Stimulated activated naive CD8-positive, alpha-beta T cell treated with anti-CD3 and anti-CD28 coated beads, Interleukin-15, Interleukin-2, amounts not matched to agents 100 ng/mL and 50 ng/mL, for 24 hours (primary cell): ENCODE data around the gene GYPB.
"Not testable (repeated sequence)": the region's sequence is repeated elsewhere in the genome, so short reads cannot be mapped to it uniquely, and the experiment has no call there.

Source experiments
- H3K27ac Mint-ChIP-seq: one replicate; pipeline ENCODE4 v1.8.0; 2021; ENCODE audit warnings: mild to moderate bottlenecking, mixed read lengths
- H3K27me3 Mint-ChIP-seq: one replicate; pipeline ENCODE4 v1.8.0; 2021; ENCODE audit warnings: mixed read lengths
- H3K36me3 Mint-ChIP-seq: one replicate; pipeline ENCODE4 v1.8.0; 2021; ENCODE audit warnings: low read depth, mixed read lengths
- H3K4me1 Mint-ChIP-seq: one replicate; pipeline ENCODE4 v1.8.0; 2021; ENCODE audit warnings: low read depth, mixed read lengths
- H3K4me3 Mint-ChIP-seq: one replicate; pipeline ENCODE4 v1.8.0; 2021; ENCODE audit warnings: mild to moderate bottlenecking, mixed read lengths
- H3K9me3 Mint-ChIP-seq: one replicate; pipeline ENCODE4 v1.8.0; 2021; ENCODE audit warnings: mixed read lengths

GYPB gene

GRCh38 chr4:143996193-143996592 lies 23.0 kb downstream of the GYPB start:
- peaks cover 12% of the 10 kb centered on the region for H3K4me1 Mint-ChIP-seq
- not testable (repeated sequence) for H3K36me3 Mint-ChIP-seq, H3K27ac Mint-ChIP-seq, H3K9me3 Mint-ChIP-seq, H3K4me3 Mint-ChIP-seq, H3K27me3 Mint-ChIP-seq

- not testable (repeated sequence) for H3K27ac Mint-ChIP-seq, H3K4me3 Mint-ChIP-seq, H3K9me3 Mint-ChIP-seq, H3K27me3 Mint-ChIP-seq, H3K36me3 Mint-ChIP-seq
- H3K4me1 Mint-ChIP-seq, result peaks cover 20% of the 10 kb centered on the region
Observed at GRCh38 chr4:143991761-143992160, 27.4 kb downstream of the GYPB start.

GRCh38 chr4:143990717-143991116 lies 28.5 kb downstream of the GYPB start:
- H3K9me3 Mint-ChIP-seq, H3K4me3 Mint-ChIP-seq: not testable (repeated sequence)

GRCh38 chr4:143986180-143986579 lies 33.0 kb downstream of the GYPB start:
- Mint-ChIP-seq H3K4me3 (no peak overlapping the region), H3K27ac (no peak overlapping the region), H3K9me3 (no peaks in the 10 kb centered on the region), H3K27me3 (peaks cover 4% of the 10 kb centered on the region), H3K4me1 (peaks cover 8% of the 10 kb centered on the region), H3K36me3 (no peaks in the 10 kb centered on the region)

More at GRCh38 chr4:143990717-143991116, 28.5 kb downstream of the GYPB start:
- H3K27ac Mint-ChIP-seq, H3K27me3 Mint-ChIP-seq, H3K36me3 Mint-ChIP-seq: not testable (repeated sequence)
- H3K4me1 Mint-ChIP-seq, result peaks cover 20% of the 10 kb centered on the region

- not testable (repeated sequence) for H3K27me3 Mint-ChIP-seq, H3K4me1 Mint-ChIP-seq, H3K4me3 Mint-ChIP-seq, H3K27ac Mint-ChIP-seq, H3K36me3 Mint-ChIP-seq, H3K9me3 Mint-ChIP-seq
Observed at GRCh38 chr4:143980776-143981175, 38.4 kb downstream of the GYPB start.

GRCh38 chr4:143975527-143975926 lies 43.7 kb downstream of the GYPB start:
- not testable (repeated sequence) for H3K9me3 Mint-ChIP-seq, H3K27ac Mint-ChIP-seq, H3K4me3 Mint-ChIP-seq, H3K4me1 Mint-ChIP-seq, H3K36me3 Mint-ChIP-seq, H3K27me3 Mint-ChIP-seq

- not testable (repeated sequence) for H3K4me1 Mint-ChIP-seq, H3K36me3 Mint-ChIP-seq, H3K27me3 Mint-ChIP-seq, H3K9me3 Mint-ChIP-seq, H3K4me3 Mint-ChIP-seq, H3K27ac Mint-ChIP-seq
Observed at GRCh38 chr4:143974021-143974420, 45.2 kb downstream of the GYPB start.

- no peak overlapping the region for H3K4me3 Mint-ChIP-seq
- H3K36me3 Mint-ChIP-seq, result no peaks in the 10 kb centered on the region
- H3K9me3 Mint-ChIP-seq, result peaks cover 3% of the 10 kb centered on the region
- no peaks in the 10 kb centered on the region for H3K4me1 Mint-ChIP-seq
- H3K27me3 Mint-ChIP-seq, result no peaks in the 10 kb centered on the region
- H3K27ac Mint-ChIP-seq, result no peak overlapping the region
Observed at GRCh38 chr4:143961075-143961474, 58.1 kb downstream of the GYPB start.

GRCh38 chr4:143955306-143955705 lies 63.9 kb downstream of the GYPB start:
- H3K4me3 Mint-ChIP-seq, H3K4me1 Mint-ChIP-seq, H3K36me3 Mint-ChIP-seq, H3K9me3 Mint-ChIP-seq, H3K27ac Mint-ChIP-seq, H3K27me3 Mint-ChIP-seq: not testable (repeated sequence)

- H3K9me3 Mint-ChIP-seq, H3K4me1 Mint-ChIP-seq, H3K27ac Mint-ChIP-seq, H3K4me3 Mint-ChIP-seq, H3K36me3 Mint-ChIP-seq, H3K27me3 Mint-ChIP-seq: not testable (repeated sequence)
Observed at GRCh38 chr4:143951458-143951972, 67.7 kb downstream of the GYPB start.

GRCh38 chr4:143950967-143951366 lies 68.2 kb downstream of the GYPB start:
- H3K36me3 Mint-ChIP-seq, H3K4me3 Mint-ChIP-seq, H3K27ac Mint-ChIP-seq, H3K9me3 Mint-ChIP-seq, H3K27me3 Mint-ChIP-seq, H3K4me1 Mint-ChIP-seq: not testable (repeated sequence)

- H3K27ac Mint-ChIP-seq, H3K4me3 Mint-ChIP-seq, H3K9me3 Mint-ChIP-seq, H3K27me3 Mint-ChIP-seq, H3K4me1 Mint-ChIP-seq, H3K36me3 Mint-ChIP-seq: not testable (repeated sequence)
Observed at GRCh38 chr4:143950185-143950584, 69.0 kb downstream of the GYPB start.

- H3K4me1 Mint-ChIP-seq, H3K9me3 Mint-ChIP-seq, H3K36me3 Mint-ChIP-seq, H3K27ac Mint-ChIP-seq, H3K4me3 Mint-ChIP-seq, H3K27me3 Mint-ChIP-seq: not testable (repeated sequence)
Observed at GRCh38 chr4:143947493-143947892, 71.7 kb downstream of the GYPB start.
